ENCODE measurements around the gene ABCG4.

DNA sequence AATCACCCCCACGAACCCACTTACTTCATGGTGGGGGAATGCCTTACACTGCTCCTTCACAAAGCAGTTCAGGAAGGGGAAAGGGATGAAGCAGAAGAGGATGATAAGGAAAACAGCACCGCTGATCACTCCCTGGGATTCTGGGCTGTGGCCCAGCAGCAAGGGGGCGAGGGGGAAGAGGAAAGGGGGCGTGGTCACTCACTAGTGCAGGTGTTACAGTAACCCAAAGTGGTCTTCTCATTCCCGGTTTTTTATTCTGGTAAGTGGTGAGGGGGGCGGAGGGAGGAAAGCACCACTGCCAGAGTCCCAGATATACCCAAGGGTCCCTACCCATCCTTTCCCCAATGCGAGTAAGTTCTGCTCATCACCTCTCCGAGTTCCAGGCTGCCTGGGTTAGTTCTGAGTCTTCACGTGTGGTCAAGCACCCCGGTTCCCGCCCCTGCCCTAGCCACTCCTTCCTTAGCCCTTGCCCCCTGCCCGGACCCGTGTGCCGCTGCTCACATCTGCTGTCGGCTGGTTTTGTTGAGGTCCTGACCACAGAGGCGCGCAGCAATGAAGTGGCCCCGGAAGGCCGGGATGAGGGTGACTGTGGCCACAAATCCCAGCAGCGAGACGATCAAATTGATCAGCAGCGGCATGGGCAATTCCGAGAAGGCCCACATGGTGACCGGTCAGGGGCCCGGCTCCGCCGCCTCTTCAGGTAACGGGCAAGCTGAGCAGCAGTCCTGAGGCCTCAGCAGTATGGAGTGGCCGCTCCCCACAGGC, 47.7 kb upstream of the ABCG4 start:
- TF ChIP-seq, protein P1, sequence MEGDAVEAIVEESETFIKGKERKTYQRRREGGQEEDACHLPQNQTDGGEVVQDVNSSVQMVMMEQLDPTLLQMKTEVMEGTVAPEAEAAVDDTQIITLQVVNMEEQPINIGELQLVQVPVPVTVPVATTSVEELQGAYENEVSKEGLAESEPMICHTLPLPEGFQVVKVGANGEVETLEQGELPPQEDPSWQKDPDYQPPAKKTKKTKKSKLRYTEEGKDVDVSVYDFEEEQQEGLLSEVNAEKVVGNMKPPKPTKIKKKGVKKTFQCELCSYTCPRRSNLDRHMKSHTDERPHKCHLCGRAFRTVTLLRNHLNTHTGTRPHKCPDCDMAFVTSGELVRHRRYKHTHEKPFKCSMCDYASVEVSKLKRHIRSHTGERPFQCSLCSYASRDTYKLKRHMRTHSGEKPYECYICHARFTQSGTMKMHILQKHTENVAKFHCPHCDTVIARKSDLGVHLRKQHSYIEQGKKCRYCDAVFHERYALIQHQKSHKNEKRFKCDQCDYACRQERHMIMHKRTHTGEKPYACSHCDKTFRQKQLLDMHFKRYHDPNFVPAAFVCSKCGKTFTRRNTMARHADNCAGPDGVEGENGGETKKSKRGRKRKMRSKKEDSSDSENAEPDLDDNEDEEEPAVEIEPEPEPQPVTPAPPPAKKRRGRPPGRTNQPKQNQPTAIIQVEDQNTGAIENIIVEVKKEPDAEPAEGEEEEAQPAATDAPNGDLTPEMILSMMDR (conservative IDR thresholded peaks at IDR 0.05) = no peak
- TF ChIP-seq ZFX (IDR thresholded peaks at IDR 0.05) = peak; percentile 72; the same call in 1 of the 2 replicates
